HEK293 (cell line): ENCODE results near the gene LHX5.

Experiments used
- CTCF ChIA-PET: fragments of 350-600 bp; formaldehyde crosslinking; extraction: SDS; loops from one replicate; lab custom pipeline; 2021; ENCODE audit warnings: antibody characterized with exemption; lab: Yijun Ruan, JAX
- POLR2A ChIA-PET: fragments of 300-600 bp; formaldehyde crosslinking; extraction: SDS; loops from one replicate; lab custom pipeline; 2020; ENCODE audit warnings: antibody characterized with exemption, inconsistent platforms; lab: Yijun Ruan, JAX
- H3K27ac ChIP-seq: fragments of 200-500 bp; sonication (Bioruptor generic); 2 replicates; pipeline ENCODE4 v1.5.1; 2014; ENCODE audit warnings: low read depth, low read length, control low read depth, inconsistent platforms; ENCODE audit errors: extremely low read depth
- H3K36me3 ChIP-seq, 2 experiments: fragments of 200-500 bp in 1 of 2; sonication (Bioruptor generic) in 1 of 2; 1 replicate in 1 of 2; 2 replicates in 1 of 2; pipeline ENCODE4 v1.5.1; 2014 to 2017; ENCODE audit warnings: inconsistent platforms in 2 of 2, low read length in 2 of 2; ENCODE audit not compliant: control insufficient read depth in 2 of 2, insufficient read depth in 1 of 2
- H3K4me1 ChIP-seq: fragments of 200-500 bp; sonication (Bioruptor generic); 2 replicates; pipeline ENCODE4 v1.5.1; 2014; ENCODE audit warnings: mild to moderate bottlenecking, low read length, inconsistent platforms; ENCODE audit not compliant: control insufficient read depth, insufficient read depth
- H3K4me3 ChIP-seq: 2 replicates; pipeline ENCODE4 v1.5.1; 2011; ENCODE audit warnings: low read depth, mild to moderate bottlenecking, control low read depth, low read length, moderate library complexity
- H3K9me3 ChIP-seq: fragments of 200-500 bp; sonication (Bioruptor generic); 2 replicates; pipeline ENCODE4 v1.5.1; 2014; ENCODE audit warnings: low read depth, low read length, inconsistent platforms; ENCODE audit not compliant: control insufficient read depth, insufficient read depth
- GLIS2 ChIP-seq: fragments of 450-650 bp; formaldehyde crosslinking; IDR thresholded peaks from 2 replicates; pipeline ENCODE4 v1.5.1; 2016; ENCODE audit warnings: missing biosample characterization, missing genetic modification characterization
- PRDM1 ChIP-seq: fragments of 450-650 bp; formaldehyde crosslinking; IDR thresholded peaks from 2 replicates; pipeline ENCODE4; 2016; ENCODE audit warnings: missing biosample characterization, missing genetic modification characterization
- REPIN1 ChIP-seq: fragments of 450-650 bp; formaldehyde crosslinking; IDR thresholded peaks from 2 replicates; pipeline ENCODE4 v1.5.1; 2017; ENCODE audit warnings: missing biosample characterization, missing genetic modification characterization, low read depth
- ZBTB48 ChIP-seq: fragments of 450-650 bp; formaldehyde crosslinking; IDR thresholded peaks from 2 replicates; pipeline ENCODE4 v1.5.1; 2016; ENCODE audit warnings: missing biosample characterization, missing genetic modification characterization
- ZBTB8A ChIP-seq: fragments of 450-650 bp; formaldehyde crosslinking; IDR thresholded peaks from 2 replicates; pipeline ENCODE4 v1.5.1; 2016; ENCODE audit warnings: missing biosample characterization, missing genetic modification characterization
- ZIC2 ChIP-seq: fragments of 450-650 bp; formaldehyde crosslinking; IDR thresholded peaks from 2 replicates; pipeline ENCODE4 v1.5.1; 2016; ENCODE audit warnings: missing biosample characterization, missing genetic modification characterization
- ZNF132 ChIP-seq: fragments of 450-650 bp; formaldehyde crosslinking; IDR thresholded peaks from 2 replicates; pipeline ENCODE4 v1.5.1; 2017; ENCODE audit warnings: missing biosample characterization, missing genetic modification characterization, borderline replicate concordance
- ZNF138 ChIP-seq: fragments of 450-650 bp; formaldehyde crosslinking; IDR thresholded peaks from 2 replicates; pipeline ENCODE4 v1.5.1; 2016; ENCODE audit warnings: missing biosample characterization, missing genetic modification characterization, borderline replicate concordance
- ZNF2 ChIP-seq: fragments of 450-650 bp; formaldehyde crosslinking; IDR thresholded peaks from 2 replicates; pipeline ENCODE4 v1.5.1; 2016; ENCODE audit warnings: missing biosample characterization, missing genetic modification characterization
- ZNF324 ChIP-seq: fragments of 450-650 bp; formaldehyde crosslinking; IDR thresholded peaks from 2 replicates; pipeline ENCODE4 v1.5.1; 2016; ENCODE audit warnings: missing biosample characterization, missing genetic modification characterization
- ZNF555 ChIP-seq: fragments of 450-650 bp; formaldehyde crosslinking; conservative IDR thresholded peaks from 2 replicates; pipeline ENCODE4 v1.5.1; 2017; ENCODE audit warnings: missing biosample characterization, mild to moderate bottlenecking, missing genetic modification characterization, inconsistent platforms
- ZNF600 ChIP-seq: fragments of 450-650 bp; formaldehyde crosslinking; IDR thresholded peaks from 2 replicates; pipeline ENCODE4 v1.5.1; 2016; ENCODE audit warnings: missing biosample characterization, missing genetic modification characterization
- ZNF660 ChIP-seq: fragments of 450-650 bp; IDR thresholded peaks from 2 replicates; pipeline ENCODE4 v1.5.1; 2018; ENCODE audit warnings: missing biosample characterization, mild to moderate bottlenecking, missing genetic modification characterization
- ZNF707 ChIP-seq: fragments of 450-650 bp; formaldehyde crosslinking; IDR thresholded peaks from 2 replicates; pipeline ENCODE4 v1.5.1; 2016; ENCODE audit warnings: missing biosample characterization, missing genetic modification characterization
- TF ChIP-seq, protein P1 (sequence below): fragments of 450-650 bp; formaldehyde crosslinking; IDR thresholded peaks from 2 replicates; pipeline ENCODE4 v1.5.1; 2017; ENCODE audit warnings: missing biosample characterization, missing genetic modification characterization
- TF ChIP-seq, protein P2 (sequence below): fragments of 450-650 bp; formaldehyde crosslinking; IDR thresholded peaks from 2 replicates; pipeline ENCODE4 v1.5.1; 2016; ENCODE audit warnings: missing biosample characterization, missing genetic modification characterization, borderline replicate concordance
- TF ChIP-seq, protein P3 (sequence below): fragments of 450-650 bp; formaldehyde crosslinking; IDR thresholded peaks from 2 replicates; pipeline ENCODE4 v1.5.1; 2016; ENCODE audit warnings: missing biosample characterization, missing genetic modification characterization
- TF ChIP-seq, protein P4 (sequence below): IDR thresholded peaks from 2 replicates; pipeline ENCODE4 v1.6.1; 2011; ENCODE audit warnings: mild to moderate bottlenecking, low read depth, low read length, borderline replicate concordance

The LHX5 gene

DNA sequence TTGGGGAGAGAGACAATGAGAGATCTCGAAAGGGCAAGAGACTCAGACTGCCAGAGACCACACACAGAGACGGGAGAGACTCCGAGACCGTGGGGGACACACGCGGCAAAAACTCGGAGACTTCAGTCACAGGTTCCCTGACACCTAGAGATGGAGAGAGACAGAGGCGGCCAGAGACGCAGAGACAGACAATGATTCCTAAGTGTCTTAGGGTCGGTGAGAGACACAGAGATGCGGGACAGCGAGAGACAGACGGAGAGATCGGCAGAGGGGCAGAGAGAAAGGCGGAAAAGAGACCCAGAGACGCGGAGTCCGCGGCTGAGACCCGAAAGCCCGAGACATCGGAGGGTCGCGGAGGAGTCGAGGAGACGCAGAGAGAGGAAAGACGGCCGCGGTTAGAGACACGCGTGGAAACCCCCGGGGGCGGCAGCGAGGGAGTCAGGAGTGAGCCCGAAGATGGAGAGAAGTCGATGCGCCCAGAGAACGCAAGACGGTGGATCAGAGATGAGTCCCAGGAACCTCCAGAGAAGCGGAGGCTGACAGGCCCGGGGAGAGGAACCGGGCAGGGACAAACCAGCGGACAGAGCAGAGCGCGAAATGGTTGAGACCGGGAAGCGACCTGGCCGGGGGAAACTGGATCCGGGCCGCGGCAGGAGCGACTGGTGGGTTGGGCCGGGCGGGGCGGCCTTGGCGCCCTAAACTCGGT is 7.8 kb downstream of the LHX5 start:
- TF ChIP-seq ZBTB8A (no peak), ZBTB48 (tag by site-specific recombination) (no peak), ZNF600 (tag by site-specific recombination) (no peak), ZNF132 (tag by site-specific recombination) (no peak), GLIS2 (tag by site-specific recombination) (no peak), ZNF660 (tag by site-specific recombination) (no peak), PRDM1 (tag by site-specific recombination) (no peak), ZNF324 (no peak), ZNF2 (tag by site-specific recombination) (no peak), ZNF555 (no peak), REPIN1 (tag by site-specific recombination) (no peak), ZNF138 (tag by site-specific recombination) (no peak), ZIC2 (tag by site-specific recombination) (no peak), ZNF707 (no peak)
- TF ChIP-seq, protein P1, sequence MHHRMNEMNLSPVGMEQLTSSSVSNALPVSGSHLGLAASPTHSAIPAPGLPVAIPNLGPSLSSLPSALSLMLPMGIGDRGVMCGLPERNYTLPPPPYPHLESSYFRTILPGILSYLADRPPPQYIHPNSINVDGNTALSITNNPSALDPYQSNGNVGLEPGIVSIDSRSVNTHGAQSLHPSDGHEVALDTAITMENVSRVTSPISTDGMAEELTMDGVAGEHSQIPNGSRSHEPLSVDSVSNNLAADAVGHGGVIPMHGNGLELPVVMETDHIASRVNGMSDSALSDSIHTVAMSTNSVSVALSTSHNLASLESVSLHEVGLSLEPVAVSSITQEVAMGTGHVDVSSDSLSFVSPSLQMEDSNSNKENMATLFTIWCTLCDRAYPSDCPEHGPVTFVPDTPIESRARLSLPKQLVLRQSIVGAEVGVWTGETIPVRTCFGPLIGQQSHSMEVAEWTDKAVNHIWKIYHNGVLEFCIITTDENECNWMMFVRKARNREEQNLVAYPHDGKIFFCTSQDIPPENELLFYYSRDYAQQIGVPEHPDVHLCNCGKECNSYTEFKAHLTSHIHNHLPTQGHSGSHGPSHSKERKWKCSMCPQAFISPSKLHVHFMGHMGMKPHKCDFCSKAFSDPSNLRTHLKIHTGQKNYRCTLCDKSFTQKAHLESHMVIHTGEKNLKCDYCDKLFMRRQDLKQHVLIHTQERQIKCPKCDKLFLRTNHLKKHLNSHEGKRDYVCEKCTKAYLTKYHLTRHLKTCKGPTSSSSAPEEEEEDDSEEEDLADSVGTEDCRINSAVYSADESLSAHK (tag by site-specific recombination), result no peak
- TF ChIP-seq, protein P2, sequence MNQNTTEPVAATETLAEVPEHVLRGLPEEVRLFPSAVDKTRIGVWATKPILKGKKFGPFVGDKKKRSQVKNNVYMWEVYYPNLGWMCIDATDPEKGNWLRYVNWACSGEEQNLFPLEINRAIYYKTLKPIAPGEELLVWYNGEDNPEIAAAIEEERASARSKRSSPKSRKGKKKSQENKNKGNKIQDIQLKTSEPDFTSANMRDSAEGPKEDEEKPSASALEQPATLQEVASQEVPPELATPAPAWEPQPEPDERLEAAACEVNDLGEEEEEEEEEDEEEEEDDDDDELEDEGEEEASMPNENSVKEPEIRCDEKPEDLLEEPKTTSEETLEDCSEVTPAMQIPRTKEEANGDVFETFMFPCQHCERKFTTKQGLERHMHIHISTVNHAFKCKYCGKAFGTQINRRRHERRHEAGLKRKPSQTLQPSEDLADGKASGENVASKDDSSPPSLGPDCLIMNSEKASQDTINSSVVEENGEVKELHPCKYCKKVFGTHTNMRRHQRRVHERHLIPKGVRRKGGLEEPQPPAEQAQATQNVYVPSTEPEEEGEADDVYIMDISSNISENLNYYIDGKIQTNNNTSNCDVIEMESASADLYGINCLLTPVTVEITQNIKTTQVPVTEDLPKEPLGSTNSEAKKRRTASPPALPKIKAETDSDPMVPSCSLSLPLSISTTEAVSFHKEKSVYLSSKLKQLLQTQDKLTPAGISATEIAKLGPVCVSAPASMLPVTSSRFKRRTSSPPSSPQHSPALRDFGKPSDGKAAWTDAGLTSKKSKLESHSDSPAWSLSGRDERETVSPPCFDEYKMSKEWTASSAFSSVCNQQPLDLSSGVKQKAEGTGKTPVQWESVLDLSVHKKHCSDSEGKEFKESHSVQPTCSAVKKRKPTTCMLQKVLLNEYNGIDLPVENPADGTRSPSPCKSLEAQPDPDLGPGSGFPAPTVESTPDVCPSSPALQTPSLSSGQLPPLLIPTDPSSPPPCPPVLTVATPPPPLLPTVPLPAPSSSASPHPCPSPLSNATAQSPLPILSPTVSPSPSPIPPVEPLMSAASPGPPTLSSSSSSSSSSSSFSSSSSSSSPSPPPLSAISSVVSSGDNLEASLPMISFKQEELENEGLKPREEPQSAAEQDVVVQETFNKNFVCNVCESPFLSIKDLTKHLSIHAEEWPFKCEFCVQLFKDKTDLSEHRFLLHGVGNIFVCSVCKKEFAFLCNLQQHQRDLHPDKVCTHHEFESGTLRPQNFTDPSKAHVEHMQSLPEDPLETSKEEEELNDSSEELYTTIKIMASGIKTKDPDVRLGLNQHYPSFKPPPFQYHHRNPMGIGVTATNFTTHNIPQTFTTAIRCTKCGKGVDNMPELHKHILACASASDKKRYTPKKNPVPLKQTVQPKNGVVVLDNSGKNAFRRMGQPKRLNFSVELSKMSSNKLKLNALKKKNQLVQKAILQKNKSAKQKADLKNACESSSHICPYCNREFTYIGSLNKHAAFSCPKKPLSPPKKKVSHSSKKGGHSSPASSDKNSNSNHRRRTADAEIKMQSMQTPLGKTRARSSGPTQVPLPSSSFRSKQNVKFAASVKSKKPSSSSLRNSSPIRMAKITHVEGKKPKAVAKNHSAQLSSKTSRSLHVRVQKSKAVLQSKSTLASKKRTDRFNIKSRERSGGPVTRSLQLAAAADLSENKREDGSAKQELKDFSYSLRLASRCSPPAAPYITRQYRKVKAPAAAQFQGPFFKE, result no peak
- TF ChIP-seq, protein P3, sequence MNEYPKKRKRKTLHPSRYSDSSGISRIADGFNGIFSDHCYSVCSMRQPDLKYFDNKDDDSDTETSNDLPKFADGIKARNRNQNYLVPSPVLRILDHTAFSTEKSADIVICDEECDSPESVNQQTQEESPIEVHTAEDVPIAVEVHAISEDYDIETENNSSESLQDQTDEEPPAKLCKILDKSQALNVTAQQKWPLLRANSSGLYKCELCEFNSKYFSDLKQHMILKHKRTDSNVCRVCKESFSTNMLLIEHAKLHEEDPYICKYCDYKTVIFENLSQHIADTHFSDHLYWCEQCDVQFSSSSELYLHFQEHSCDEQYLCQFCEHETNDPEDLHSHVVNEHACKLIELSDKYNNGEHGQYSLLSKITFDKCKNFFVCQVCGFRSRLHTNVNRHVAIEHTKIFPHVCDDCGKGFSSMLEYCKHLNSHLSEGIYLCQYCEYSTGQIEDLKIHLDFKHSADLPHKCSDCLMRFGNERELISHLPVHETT, result no peak
- TF ChIP-seq, protein P4, sequence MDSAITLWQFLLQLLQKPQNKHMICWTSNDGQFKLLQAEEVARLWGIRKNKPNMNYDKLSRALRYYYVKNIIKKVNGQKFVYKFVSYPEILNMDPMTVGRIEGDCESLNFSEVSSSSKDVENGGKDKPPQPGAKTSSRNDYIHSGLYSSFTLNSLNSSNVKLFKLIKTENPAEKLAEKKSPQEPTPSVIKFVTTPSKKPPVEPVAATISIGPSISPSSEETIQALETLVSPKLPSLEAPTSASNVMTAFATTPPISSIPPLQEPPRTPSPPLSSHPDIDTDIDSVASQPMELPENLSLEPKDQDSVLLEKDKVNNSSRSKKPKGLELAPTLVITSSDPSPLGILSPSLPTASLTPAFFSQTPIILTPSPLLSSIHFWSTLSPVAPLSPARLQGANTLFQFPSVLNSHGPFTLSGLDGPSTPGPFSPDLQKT, result no peak
- TF ChIP-seq, all 188 proteins: peak for 0
- Histone ChIP-seq H3K4me3 (no peak overlapping the region), H3K36me3 (no peaks in the 10 kb centered on the region), H3K9me3 (no peaks in the 10 kb centered on the region), H3K4me1 (no peaks in the 10 kb centered on the region), H3K27ac (no peak overlapping the region)
- CTCF ChIA-PET, result interaction anchor here (0.5 to 2.1 kb wide), 3 partner anchors 8 to 491 kb away, joined by 3 to 7 read pairs (median 3); no protein-coding TSS in a partner anchor
- POLR2A ChIA-PET, result no interaction called here
